HCT116 (cell line): ENCODE data around the gene ADARB1.

ENCODE experiments used
- ATF3 ChIP-seq: IDR thresholded peaks from 2 replicates; pipeline ENCODE4 v1.6.1; 2012
- CTCF ChIP-seq, 3 experiments: fragments of 200-600 bp in 1 of 3; sonication (generic) in 1 of 3; IDR thresholded peaks in 2 of 3; conservative IDR thresholded peaks in 1 of 3; 2 replicates each; pipeline ENCODE4 v1.5.1; 2012 to 2017; ENCODE audit warnings: low read depth in 2 of 3, low read length in 2 of 3, antibody characterized with exemption in 1 of 3, borderline replicate concordance in 1 of 3, control low read depth in 1 of 3, mild to moderate bottlenecking in 1 of 3, mixed read lengths in 1 of 3, mixed run types in 1 of 3, moderate library complexity in 1 of 3; ENCODE audit not compliant: insufficient read depth in 1 of 3
- EGR1 ChIP-seq: IDR thresholded peaks from 2 replicates; pipeline ENCODE4 v1.6.1; 2012; ENCODE audit warnings: low read depth
- EZH2 ChIP-seq: fragments of 200-600 bp; sonication (generic); IDR thresholded peaks from 2 replicates; pipeline ENCODE4 v1.6.1; 2017; ENCODE audit warnings: antibody characterized with exemption, mixed run types
- EZH2phosphoT487 ChIP-seq: fragments of 200-600 bp; IDR thresholded peaks from 2 replicates; pipeline ENCODE4 v1.6.1; 2018; ENCODE audit warnings: antibody characterized with exemption, borderline replicate concordance
- POLR2A ChIP-seq: IDR thresholded peaks from 2 replicates; pipeline ENCODE4 v1.7.0; 2011; ENCODE audit warnings: borderline replicate concordance; ENCODE audit not compliant: insufficient read depth, insufficient read length; ENCODE audit errors: extremely low read depth
- POLR2AphosphoS5 ChIP-seq: IDR thresholded peaks from 2 replicates; pipeline ENCODE4 v1.6.1; 2011; ENCODE audit warnings: mild to moderate bottlenecking, low read depth, low read length, moderate library complexity
- SIN3A ChIP-seq: IDR thresholded peaks from 2 replicates; pipeline ENCODE4 v1.6.1; 2012; ENCODE audit warnings: low read depth
- ZFX ChIP-seq: fragments of 450-650 bp; IDR thresholded peaks from 2 replicates; pipeline ENCODE4 v1.6.1; 2017
- TF ChIP-seq, protein P1 (sequence below): IDR thresholded peaks from 2 replicates; pipeline ENCODE4 v1.6.1; 2012; ENCODE audit warnings: low read depth

DNA sequence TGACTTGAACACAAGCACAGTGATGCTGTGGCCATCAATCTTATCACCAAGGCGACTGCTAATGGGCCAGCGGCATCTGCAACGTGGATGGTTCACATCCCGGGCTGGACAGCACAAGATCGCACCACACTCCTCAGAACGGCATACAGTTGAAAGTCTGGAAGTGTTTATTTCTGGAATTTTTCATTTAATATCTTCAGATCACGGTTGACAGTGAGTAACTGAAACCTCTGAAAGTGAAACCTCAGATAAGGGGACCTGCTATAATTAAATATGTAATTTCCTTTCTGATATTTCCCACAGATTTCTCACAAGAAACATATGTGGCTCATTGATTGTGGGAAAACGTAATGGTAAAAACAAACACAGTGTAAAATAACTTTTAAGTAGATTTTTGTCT is 129.6 kb downstream of the ADARB1 start:
- TF ChIP-seq ZFX (no peak), POLR2AphosphoS5 (no peak), CTCF (IDR thresholded peaks at IDR 0.05 in 2 of 3, conservative IDR thresholded peaks at IDR 0.05 in 1 of 3; ENCODE audit: borderline replicate concordance in 1 of 3, insufficient read depth in 1 of 3, low read depth in 2 of 3, low read length in 2 of 3) (no peak), ATF3 (no peak), EZH2phosphoT487 (no peak), EGR1 (no peak), SIN3A (no peak), EZH2 (no peak), POLR2A (no peak)
- TF ChIP-seq, protein P1, sequence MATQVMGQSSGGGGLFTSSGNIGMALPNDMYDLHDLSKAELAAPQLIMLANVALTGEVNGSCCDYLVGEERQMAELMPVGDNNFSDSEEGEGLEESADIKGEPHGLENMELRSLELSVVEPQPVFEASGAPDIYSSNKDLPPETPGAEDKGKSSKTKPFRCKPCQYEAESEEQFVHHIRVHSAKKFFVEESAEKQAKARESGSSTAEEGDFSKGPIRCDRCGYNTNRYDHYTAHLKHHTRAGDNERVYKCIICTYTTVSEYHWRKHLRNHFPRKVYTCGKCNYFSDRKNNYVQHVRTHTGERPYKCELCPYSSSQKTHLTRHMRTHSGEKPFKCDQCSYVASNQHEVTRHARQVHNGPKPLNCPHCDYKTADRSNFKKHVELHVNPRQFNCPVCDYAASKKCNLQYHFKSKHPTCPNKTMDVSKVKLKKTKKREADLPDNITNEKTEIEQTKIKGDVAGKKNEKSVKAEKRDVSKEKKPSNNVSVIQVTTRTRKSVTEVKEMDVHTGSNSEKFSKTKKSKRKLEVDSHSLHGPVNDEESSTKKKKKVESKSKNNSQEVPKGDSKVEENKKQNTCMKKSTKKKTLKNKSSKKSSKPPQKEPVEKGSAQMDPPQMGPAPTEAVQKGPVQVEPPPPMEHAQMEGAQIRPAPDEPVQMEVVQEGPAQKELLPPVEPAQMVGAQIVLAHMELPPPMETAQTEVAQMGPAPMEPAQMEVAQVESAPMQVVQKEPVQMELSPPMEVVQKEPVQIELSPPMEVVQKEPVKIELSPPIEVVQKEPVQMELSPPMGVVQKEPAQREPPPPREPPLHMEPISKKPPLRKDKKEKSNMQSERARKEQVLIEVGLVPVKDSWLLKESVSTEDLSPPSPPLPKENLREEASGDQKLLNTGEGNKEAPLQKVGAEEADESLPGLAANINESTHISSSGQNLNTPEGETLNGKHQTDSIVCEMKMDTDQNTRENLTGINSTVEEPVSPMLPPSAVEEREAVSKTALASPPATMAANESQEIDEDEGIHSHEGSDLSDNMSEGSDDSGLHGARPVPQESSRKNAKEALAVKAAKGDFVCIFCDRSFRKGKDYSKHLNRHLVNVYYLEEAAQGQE = no peak
